Middle frontal gyrus (tissue), 1 donor: Measurements from ENCODE around the gene CD9.
"Not testable (repeated sequence)": the region's sequence is repeated elsewhere in the genome, so short reads cannot be mapped to it uniquely, and the experiment has no call there.

Source experiments
- DNase-seq: peaks from one replicate; pipeline ENCODE4 v3.0.0-alpha.2; 2015; ENCODE audit warnings: low spot score; ENCODE audit errors: extremely low spot score

The CD9 gene

GRCh38 chr12:6178981-6179761, 21.0 kb upstream of the CD9 start:
- no peak for DNase-seq

- no peak for DNase-seq
Measured at GRCh38 chr12:6180268-6181051, 19.7 kb upstream of the CD9 start.

- DNase-seq = no peak
Measured at GRCh38 chr12:6181166-6181565, 19.0 kb upstream of the CD9 start.

GRCh38 chr12:6181583-6182278, 18.5 kb upstream of the CD9 start:
- DNase-seq = no peak

GRCh38 chr12:6182279-6182898, 17.8 kb upstream of the CD9 start:
- no peak for DNase-seq

- DNase-seq = peak; percentile 62
Measured at GRCh38 chr12:6183689-6184428, 16.3 kb upstream of the CD9 start.

- no peak for DNase-seq
Measured at GRCh38 chr12:6185961-6186827, 14.0 kb upstream of the CD9 start.

GRCh38 chr12:6187948-6188793, 12.0 kb upstream of the CD9 start:
- DNase-seq = no peak

- DNase-seq = no peak
Measured at GRCh38 chr12:6189028-6189427, 11.2 kb upstream of the CD9 start.

- not testable (repeated sequence) for DNase-seq
Measured at GRCh38 chr12:6189952-6190598, 10.1 kb upstream of the CD9 start.

- DNase-seq = not testable (repeated sequence)
Measured at GRCh38 chr12:6190767-6191530, 9.3 kb upstream of the CD9 start.

GRCh38 chr12:6192604-6193380, 7.4 kb upstream of the CD9 start:
- DNase-seq = no peak

GRCh38 chr12:6193853-6194815, 6.1 kb upstream of the CD9 start:
- DNase-seq = no peak

- DNase-seq = peak; percentile 46
Measured at GRCh38 chr12:6195665-6196535, 4.3 kb upstream of the CD9 start.

GRCh38 chr12:6198051-6198450, 2.1 kb upstream of the CD9 start:
- DNase-seq = no peak
